ENCODE data around the gene FBXO34.
"Not testable (repeated sequence)": the region's sequence is repeated elsewhere in the genome, so short reads cannot be mapped to it uniquely, and the experiment has no call there.

FBXO34 gene

DNA sequence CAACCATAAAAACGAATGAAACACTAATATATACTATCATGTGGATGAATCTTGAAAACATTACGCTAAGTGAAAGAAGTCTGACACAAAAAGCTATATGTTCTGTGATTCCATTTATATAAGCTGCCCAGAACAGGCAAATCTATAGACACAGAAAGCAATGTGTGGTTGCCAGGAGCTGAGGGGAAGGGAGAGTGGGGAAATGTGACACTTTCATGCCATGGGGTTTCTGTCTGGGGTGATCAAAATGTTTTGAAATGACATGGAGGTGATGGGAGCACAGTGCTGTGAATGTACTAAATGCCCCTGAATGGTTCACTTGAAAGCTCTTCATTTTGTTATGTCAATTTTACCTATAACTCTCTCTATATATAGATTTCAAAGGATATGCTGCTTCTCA lies 110.3 kb downstream of the FBXO34 start:
- DNase-seq (ENCODE audit: low read depth, low spot score), result no peak

DNA sequence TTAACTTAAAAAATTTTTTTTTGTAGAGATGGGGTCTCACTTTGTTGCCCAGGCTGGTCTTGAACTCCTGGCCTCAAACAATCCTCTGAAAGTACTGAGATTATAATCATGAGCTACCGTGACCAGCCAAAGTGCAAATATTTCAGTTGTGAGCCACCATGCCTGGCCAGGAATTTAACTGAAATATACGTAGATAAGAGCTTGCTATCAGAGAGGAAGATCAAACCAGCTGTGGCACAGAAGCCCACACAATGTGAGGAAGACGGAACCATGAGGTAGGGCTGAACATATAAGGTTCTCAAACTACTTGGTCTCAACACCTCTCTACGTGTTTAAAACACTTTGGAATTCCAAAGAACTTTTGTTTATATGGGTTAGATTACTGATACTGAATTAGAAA lies 111.3 kb downstream of the FBXO34 start:
- DNase-seq (ENCODE audit: low read depth, low spot score), result no peak

DNA sequence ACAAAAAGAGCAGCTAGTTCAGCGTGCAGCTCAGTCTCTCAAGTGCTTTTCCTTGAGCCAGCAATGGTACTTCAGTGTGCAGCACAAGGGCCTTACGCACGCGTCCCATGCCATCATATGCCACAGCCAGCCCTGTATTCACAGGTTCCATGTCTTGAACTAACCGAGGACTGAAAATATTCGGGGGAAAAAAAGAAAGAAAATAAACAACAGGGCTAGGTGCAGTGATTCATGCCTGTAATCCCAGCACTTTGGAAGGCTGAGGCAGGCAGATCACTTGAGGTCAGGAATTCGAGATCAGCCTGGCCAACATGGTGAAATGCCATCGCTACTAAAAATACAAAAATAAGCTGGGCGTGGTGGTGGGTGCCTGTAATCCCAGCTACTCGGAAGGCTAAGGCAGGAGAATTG lies 111.8 kb downstream of the FBXO34 start:
- DNase-seq (ENCODE audit: low read depth, low spot score), result not testable (repeated sequence)

DNA sequence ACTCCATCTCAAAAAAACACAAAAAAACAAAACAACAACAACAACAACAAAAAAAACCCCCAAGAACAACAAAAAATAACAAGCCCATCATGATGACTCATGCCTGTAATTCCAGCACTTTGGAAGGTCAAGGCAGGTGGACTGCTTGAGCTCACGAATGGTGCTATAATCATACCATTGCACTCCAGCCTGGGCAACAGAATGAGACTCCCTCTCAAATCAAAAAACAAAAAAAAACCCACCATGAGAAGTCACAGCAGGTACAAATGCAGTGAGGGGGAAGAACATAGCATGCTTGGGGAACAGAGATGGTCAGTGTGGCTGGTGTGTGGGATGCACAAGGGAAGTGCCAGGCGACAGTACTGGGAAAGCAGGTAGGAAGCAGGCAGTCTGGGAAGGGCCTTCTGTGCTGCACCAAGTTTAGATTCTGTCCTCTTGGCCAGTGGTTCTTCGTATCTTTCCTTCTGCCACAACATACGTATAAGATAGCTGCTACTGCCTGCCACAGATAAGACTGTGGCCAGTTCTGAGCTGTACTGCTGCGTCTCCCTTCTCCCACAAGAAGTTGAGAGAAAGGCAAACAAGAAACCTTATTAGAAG lies 112.4 kb downstream of the FBXO34 start:
- DNase-seq (ENCODE audit: low read depth, low spot score), result no peak

DNA sequence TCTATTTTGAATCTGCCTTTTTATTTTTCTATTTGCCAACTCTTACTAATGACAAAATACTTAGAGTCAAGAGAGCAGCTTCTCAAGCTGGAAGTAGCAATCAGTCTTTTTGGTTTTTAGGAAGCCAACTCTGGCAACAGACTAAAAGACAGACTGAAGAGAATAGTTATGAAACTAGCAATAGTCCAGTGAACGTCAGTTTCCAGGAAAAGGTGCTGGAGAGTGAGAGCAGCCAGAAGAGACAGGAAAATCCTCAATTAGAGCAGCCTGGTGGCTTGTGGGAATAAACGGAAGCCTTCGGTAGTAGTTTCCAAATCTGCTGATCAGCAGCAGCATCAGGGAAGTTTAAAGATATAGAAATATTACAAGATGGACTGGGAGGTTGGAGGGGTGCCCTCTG lies 113.3 kb downstream of the FBXO34 start:
- no peak for DNase-seq (ENCODE audit: low read depth, low spot score)

DNA sequence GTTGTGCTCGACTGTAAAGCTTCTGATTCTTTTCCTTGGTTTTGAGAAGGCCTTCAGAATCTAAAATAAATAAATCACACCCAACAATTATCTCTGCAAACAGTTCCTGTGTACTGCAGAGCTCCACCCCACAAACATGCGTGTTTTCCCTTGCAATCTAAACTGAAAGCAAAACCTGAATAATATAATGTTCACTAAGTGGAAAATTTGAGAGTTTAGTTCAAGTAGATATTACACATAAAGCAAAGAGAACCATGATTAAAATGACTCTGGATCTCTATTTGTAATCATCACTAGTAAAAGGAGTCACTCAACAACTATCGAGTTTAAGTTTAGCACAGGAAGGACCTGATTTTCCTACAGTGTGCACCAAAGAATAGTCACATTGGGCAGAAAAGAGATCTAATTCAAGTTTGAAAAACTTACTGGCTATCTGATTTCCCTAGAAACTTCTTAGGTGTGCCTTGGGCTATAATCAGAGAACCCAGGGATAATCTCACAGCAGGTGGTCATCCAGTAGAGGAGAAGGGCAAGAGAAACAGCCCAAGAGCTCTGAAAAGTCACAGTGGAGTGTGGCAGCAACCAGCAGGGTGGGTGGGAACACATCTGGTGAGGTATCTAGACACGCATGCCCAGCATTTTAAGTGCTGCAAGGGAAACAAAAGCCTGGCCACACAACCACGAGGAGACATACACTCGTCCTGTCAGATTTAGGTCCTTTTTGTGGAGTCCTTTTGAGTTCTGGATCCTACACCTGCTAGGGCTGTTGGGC lies 115.0 kb downstream of the FBXO34 start:
- DNase-seq (ENCODE audit: low read depth, low spot score), result no peak

DNA sequence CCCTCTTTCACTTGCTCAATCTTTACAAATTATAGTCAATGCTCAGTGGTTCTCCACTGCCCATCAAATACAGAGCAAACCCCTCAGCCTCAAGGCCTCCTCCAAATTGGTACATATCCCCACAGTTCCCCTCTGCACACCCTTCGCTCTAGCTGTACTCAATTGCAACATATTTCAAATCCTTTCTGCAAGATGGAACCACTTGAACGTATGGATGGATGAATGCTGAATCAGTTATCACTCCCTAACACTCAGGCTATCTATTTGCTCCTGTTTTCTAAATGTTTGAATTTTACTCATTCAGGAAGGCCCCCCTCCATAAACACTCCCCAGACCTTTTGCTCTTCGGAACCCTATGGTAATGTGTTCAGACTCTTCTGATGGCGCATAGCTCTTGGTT lies 115.9 kb downstream of the FBXO34 start:
- DNase-seq (ENCODE audit: low read depth, low spot score), result no peak

DNA sequence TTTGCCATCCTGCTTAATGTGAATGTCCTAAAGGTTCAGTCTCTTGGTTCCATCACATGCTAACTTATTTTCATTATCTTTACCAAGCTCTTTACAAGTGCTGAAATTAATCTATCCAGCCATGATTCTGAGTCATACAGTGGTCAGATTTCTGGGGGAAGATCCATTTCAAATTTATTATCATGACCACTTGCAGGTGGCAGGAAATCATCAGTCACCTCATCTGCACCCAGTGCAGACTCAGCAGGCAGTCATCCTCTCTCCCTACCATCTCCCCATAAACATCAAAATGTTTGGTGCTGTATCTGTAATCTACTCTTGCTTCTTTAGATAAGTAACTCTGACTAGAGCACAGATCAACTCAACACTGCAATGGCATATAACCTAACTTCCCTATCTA lies 116.9 kb downstream of the FBXO34 start:
- no peak for DNase-seq (ENCODE audit: low read depth, low spot score)

DNA sequence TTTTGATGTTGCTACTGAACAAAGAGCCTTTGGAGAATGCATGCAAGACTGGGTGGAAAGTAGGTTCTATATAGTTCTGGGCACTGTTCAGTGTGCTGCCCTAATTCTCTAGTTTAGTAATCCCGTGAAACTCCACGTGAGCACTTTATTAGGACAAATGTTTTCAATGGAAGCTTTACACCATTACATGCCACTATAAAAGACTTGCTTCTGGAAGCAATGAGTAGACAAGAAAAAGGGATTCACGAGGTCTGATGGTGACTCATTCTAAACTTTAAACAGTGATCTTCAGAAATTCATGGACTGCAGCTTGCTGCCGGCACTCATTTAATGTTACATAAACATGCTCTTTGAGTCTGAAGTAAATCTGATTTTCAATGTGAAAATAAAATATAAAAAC lies 118.1 kb downstream of the FBXO34 start:
- DNase-seq (ENCODE audit: low read depth, low spot score), result no peak

DNA sequence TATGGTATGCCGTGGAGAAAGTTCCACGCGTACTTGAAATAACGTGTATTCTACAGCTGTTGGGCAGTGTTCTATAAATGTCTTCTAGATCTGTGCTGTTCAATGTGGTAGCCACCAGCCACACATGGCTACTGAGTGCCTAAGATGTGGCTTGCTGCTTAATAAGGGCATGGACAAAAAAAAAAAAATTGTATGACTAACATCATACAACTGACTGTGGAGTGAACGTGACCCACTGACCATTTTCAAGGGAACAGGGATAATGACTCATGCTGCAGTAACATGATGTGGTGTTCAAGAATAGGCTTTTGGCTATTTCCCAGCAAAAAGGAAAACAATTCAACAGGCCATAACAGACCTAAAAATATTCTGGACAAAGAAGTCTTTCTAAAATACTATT lies 127.5 kb downstream of the FBXO34 start:
- DNase-seq (ENCODE audit: low read depth, low spot score), result no peak

DNA sequence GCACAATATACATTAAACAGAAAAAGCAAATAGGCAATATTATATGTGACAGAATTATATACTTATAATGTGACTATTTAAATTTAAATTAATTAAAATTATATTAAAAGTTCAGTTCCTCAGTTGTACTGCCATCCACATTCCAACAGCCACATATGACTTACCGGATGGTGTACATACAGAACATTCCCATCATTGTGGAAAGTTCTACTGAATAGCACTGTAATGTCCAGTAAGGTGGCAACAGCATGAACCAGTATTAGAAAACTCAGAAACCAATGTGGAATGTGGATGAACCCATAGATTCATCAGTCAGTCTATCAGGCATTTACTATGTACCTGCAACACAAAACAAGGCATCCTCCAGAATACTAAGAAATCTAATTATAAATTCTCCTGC lies 128.0 kb downstream of the FBXO34 start:
- no peak for DNase-seq (ENCODE audit: low read depth, low spot score)

DNA sequence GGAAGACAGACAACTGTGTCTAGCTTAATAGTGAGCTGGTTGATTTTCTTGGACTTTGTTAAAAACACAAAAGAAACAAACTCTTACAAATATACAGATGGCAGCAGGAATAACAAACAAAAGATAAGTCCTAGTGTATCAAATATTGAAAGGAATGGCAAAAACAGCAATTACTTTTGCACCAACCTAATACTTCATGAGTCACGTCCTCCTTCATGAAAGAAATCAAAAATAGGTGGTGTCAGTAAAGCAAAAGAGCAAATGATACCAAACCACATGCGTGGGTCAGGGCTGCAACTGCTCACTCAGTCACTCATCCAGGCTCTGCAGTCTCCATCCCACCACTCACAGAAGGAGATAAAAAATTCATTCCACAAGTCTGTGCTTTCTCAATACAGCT lies 128.6 kb downstream of the FBXO34 start:
- no peak for DNase-seq (ENCODE audit: low read depth, low spot score)

DNA sequence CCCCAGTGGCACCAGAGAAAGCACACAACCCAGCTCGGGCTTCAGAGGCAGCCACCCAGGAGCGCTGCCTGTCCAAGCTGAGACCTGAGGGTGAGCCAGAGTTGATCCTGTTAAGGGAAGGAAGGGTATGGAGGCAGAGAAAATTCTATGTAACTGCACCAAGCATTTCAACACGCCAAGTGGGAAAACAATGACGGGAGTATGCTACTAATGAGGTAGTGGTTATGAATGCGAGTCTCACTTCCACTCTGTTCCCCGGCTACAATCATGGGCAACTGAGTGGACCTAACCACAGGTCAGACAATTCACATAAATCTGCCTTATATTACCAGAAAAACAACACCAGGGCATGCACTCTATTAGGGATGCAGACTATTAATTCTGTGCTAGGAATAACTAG lies 130.5 kb downstream of the FBXO34 start:
- DNase-seq (ENCODE audit: low read depth, low spot score), result no peak
